IPS-NIHi7 (cell line): ENCODE data around the gene SMURF2.
"Not testable (repeated sequence)": the region's sequence is repeated elsewhere in the genome, so short reads cannot be mapped to it uniquely, and the experiment has no call there.

Source experiments
- DNase-seq: peaks from one replicate; pipeline ENCODE4 v3.0.0; 2012; ENCODE audit warnings: mixed read lengths; ENCODE audit errors: extremely low spot score

Gene SMURF2

GRCh38 chr17:64632194-64632593 lies 29.9 kb downstream of the SMURF2 start:
- no peak for DNase-seq

- no peak for DNase-seq
These were observed 31.5 kb downstream of the SMURF2 start for GRCh38 chr17:64630309-64631223.

- no peak for DNase-seq
These were observed 33.5 kb downstream of the SMURF2 start for GRCh38 chr17:64628641-64629040.

GRCh38 chr17:64627797-64628196 lies 34.3 kb downstream of the SMURF2 start:
- DNase-seq, result no peak

GRCh38 chr17:64626827-64627226 lies 35.3 kb downstream of the SMURF2 start:
- DNase-seq, result no peak

- no peak for DNase-seq
These were observed 36.6 kb downstream of the SMURF2 start for GRCh38 chr17:64625541-64625940.

GRCh38 chr17:64622931-64623654 lies 39.0 kb downstream of the SMURF2 start:
- DNase-seq, result no peak

GRCh38 chr17:64621772-64622171 lies 40.3 kb downstream of the SMURF2 start:
- no peak for DNase-seq

GRCh38 chr17:64618848-64619247 lies 43.3 kb downstream of the SMURF2 start:
- no peak for DNase-seq

GRCh38 chr17:64617125-64617780 lies 44.9 kb downstream of the SMURF2 start:
- DNase-seq, result no peak

- no peak for DNase-seq
These were observed 47.0 kb downstream of the SMURF2 start for GRCh38 chr17:64615028-64615677.

- DNase-seq, result no peak
These were observed 47.7 kb downstream of the SMURF2 start for GRCh38 chr17:64614266-64615027.

GRCh38 chr17:64611369-64611768 lies 50.7 kb downstream of the SMURF2 start:
- DNase-seq, result no peak

- not testable (repeated sequence) for DNase-seq
These were observed 51.9 kb downstream of the SMURF2 start for GRCh38 chr17:64610244-64610643.

GRCh38 chr17:64608571-64608981 lies 53.5 kb downstream of the SMURF2 start:
- DNase-seq, result no peak

GRCh38 chr17:64607862-64608565 lies 54.1 kb downstream of the SMURF2 start:
- no peak for DNase-seq

GRCh38 chr17:64604532-64604931 lies 57.6 kb downstream of the SMURF2 start:
- not testable (repeated sequence) for DNase-seq

- DNase-seq, result no peak
These were observed 58.1 kb downstream of the SMURF2 start for GRCh38 chr17:64603987-64604386.

GRCh38 chr17:64599827-64600226 lies 62.3 kb downstream of the SMURF2 start:
- no peak for DNase-seq

- DNase-seq, result no peak
These were observed 62.9 kb downstream of the SMURF2 start for GRCh38 chr17:64599187-64599676.
